Loucy (cell line): ENCODE measurements around the gene DPP8.

ENCODE experiments used
- EZH2phosphoT487 ChIP-seq: fragments of 200-600 bp; IDR thresholded peaks from 2 replicates; pipeline ENCODE4 v1.6.1; 2018; ENCODE audit warnings: antibody characterized with exemption, mild to moderate bottlenecking, moderate library complexity, borderline replicate concordance
- TF ChIP-seq, protein P1 (sequence below): fragments of 200-600 bp; sonication (generic); conservative IDR thresholded peaks from 2 replicates; pipeline ENCODE4 v1.5.1; 2014; ENCODE audit warnings: mild to moderate bottlenecking, antibody characterized with exemption, low read length

DNA sequence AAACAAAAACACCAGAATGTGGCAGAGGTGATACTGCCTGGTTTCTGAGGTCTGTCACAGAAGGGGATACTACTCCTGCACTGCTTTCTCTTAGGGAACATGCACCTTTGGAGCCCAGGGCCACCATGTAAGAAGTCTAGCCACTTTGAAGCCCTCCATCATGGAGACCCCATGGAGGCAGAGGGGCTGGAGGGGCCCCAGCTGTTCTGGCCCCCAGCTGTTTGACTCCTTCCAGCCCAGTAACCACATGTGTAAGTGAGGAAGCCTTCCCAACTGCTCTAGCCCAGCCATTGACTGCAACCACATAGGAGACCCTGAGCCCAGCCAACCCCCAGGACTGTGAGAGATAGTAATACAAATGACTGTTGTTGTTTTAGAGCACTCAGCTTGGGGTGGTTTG lies 85.8 kb downstream of the DPP8 start:
- no peak for TF ChIP-seq EZH2phosphoT487
- TF ChIP-seq, protein P1, sequence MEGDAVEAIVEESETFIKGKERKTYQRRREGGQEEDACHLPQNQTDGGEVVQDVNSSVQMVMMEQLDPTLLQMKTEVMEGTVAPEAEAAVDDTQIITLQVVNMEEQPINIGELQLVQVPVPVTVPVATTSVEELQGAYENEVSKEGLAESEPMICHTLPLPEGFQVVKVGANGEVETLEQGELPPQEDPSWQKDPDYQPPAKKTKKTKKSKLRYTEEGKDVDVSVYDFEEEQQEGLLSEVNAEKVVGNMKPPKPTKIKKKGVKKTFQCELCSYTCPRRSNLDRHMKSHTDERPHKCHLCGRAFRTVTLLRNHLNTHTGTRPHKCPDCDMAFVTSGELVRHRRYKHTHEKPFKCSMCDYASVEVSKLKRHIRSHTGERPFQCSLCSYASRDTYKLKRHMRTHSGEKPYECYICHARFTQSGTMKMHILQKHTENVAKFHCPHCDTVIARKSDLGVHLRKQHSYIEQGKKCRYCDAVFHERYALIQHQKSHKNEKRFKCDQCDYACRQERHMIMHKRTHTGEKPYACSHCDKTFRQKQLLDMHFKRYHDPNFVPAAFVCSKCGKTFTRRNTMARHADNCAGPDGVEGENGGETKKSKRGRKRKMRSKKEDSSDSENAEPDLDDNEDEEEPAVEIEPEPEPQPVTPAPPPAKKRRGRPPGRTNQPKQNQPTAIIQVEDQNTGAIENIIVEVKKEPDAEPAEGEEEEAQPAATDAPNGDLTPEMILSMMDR, result no peak
